Renal cortical epithelial cell (primary cell): ENCODE results near the gene HDAC9. TPM values are rescaled to one million over a fixed set of nuclear protein-coding genes. Genes with fewer than 3 reads are reported as not detected.

Source experiments
- DNase-seq: peaks from one replicate; pipeline ENCODE4 v3.0.0-alpha.2; 2011; ENCODE audit warnings: low read depth
- total RNA-seq: library from RNA; depleted of rRNA; stranded (reverse); fragments of >200 nt; gene quantifications from 2 replicates; pipeline ENCODE4 v1.2.3, GENCODE V29; 2014

HDAC9 gene
- total RNA-seq, 1 donor from 2014 or later = 41.8 TPM

DNA sequence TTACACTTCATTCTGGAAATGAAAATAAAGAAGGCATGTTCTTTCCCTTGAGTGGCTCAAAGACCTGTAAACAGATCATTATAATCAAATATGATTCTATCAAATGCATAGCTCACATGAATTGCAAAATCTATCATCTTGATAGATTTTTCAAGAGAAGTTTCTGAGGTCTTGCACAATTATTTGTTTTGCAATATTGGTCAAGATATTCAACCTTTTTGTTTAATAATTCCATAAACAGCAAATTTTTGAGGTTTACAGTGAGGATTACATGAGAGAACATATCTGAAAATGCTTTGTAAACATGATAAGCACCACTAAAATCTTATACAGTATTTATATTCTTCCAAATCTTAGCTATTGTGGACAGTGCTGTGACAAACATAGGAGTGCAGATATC, 160.8 kb downstream of the HDAC9 start:
- DNase-seq = no peak

DNA sequence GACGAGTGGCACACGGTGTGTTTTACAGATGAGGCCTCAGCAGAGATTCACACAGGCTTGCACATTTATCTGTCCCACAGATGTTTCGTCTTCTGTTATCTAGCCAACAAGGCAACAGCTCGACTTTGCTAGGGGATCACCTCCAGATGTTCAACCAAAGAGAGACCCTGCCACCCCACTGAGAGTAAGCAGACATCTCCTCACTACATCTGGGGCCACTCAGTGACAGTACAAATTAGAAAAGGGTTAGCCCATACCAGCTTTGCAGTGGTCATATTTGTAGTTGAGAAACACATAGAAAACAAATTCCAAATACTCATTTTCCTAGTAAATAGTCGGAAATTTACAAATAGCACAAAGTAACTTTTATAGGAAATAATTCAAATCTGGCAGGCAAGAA, 164.2 kb downstream of the HDAC9 start:
- DNase-seq = no peak

DNA sequence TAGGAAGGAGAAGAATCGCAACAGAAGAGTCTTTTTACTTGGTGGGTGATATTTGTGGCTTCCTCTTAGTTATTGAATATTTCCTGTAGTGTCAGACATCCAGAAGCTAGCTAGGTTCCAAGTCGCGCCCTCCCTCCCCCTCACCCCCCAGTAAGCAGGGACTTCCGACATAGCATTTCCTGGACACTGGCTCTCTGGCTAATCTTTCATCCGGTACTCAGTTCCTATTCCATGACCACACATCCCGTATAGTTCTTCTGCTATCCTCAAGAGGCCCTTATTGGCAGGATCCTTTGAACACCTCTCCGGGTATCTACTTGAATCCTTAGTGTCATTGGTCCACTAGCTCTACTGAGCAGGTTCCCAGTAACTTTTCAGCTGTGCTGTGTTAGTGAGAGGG, 167.8 kb downstream of the HDAC9 start:
- no peak for DNase-seq

DNA sequence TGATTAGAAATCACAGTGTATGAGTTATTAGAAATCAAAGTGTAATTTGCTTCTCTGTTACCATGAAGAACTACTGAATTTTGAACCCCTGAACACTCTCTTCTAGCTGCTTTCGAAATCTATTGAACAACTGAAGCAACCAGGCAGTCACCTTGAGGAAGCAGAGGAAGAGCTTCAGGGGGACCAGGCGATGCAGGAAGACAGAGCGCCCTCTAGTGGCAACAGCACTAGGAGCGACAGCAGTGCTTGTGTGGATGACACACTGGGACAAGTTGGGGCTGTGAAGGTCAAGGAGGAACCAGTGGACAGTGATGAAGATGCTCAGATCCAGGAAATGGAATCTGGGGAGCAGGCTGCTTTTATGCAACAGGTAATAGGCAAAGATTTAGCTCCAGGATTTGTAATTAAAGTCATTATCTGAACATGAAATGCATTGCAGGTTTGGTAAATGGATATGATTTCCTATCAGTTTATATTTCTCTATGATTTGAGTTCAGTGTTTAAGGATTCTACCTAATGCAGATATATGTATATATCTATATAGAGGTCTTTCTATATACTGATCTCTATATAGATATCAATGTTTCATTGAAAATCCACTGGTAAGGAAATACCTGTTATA, 170.7 kb downstream of the HDAC9 start:
- DNase-seq = peak; percentile 69

DNA sequence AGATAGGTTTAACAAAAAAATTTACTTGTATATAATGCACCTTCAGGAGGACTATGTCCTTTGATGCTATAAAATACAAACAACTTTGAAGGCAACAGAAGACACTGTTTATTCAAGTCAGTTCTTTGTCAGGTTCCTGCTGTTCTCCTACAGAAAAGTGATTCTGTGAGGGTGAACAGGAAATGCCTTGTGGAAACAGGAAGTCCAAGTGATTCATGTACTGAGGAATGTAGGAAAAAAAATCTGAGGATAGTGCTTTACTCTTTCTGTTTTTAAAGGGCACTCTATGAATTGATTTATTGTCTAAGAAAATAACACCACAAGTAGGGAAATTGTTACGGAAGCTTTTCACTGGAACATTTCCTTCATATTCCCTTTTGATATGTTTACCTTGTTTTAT, 171.9 kb downstream of the HDAC9 start:
- DNase-seq = peak; percentile 80

DNA sequence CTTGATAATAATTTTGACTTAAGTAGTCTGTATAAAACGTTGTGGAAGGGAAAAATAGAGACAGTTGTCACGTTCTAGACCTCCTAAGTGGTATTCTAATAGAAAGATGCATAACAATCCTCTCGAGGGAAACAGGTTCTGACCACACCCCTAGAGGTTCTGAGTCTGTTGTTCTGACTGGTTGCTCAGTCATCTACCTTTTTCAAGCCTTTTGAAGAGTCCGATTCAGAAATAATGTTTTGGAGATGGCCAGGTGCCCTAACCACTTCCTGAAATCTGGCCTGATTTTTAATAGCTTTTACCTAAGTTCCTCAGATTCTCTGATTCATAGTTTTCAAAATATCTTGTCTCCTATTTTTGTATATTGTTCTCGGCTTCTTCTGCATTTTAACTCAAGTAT, 175.6 kb downstream of the HDAC9 start:
- no peak for DNase-seq

DNA sequence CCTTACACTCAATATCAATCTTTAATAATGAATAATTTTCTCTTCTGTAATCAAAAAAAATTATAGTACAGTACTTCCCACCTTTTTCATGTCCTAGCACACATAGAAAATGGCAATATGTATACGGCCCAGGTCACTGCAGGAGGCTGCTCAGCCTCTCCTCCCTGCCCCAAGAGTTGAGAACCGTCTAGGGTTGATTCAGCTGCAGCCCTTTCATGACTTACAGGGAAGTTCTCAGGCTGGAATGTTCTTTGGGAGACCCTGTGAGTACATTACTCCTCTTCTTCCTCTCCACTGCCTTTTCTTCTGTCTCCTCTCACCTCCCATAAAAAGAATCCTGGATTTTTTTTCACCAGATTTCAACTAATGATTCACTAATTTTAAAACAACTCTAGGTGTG, 180.0 kb downstream of the HDAC9 start:
- DNase-seq = peak; percentile 57

DNA sequence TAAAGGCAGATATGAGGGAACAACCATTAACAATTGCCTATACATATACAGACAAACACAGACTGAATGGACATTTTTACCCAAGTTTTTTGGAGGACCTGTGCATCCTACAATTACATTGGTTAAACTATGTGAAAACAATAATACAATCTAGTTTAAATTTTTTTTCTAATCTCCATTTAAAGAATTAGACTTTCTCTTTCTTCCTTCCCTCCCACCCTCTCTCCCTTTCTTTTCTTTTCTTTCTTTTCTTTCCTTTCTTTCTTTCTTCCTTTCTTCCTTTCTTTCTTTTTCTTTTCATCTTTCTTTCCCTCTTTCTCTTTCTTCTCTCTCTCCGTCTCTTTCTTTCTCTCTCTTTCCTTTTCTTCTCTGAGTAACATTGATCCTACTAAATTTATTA, 183.7 kb downstream of the HDAC9 start:
- DNase-seq = no peak

DNA sequence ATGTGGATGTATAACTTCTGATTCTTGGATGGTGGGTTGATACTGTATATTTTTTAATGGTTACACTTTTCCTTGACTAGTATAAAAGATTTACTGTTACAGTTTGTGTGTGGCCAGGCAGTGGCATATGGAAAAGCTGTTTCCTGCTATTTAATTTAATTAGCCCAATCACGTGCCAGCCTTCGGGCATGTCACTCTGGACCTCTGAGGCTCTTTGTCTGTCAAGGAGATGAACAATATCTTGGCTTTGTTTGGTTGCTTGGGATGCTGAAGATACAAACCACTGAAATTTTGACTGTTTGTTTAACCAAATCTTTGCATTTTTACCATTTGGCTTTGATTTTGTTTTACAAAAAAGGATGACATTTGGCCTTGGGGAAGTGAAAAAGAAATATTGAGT, 185.0 kb downstream of the HDAC9 start:
- no peak for DNase-seq

DNA sequence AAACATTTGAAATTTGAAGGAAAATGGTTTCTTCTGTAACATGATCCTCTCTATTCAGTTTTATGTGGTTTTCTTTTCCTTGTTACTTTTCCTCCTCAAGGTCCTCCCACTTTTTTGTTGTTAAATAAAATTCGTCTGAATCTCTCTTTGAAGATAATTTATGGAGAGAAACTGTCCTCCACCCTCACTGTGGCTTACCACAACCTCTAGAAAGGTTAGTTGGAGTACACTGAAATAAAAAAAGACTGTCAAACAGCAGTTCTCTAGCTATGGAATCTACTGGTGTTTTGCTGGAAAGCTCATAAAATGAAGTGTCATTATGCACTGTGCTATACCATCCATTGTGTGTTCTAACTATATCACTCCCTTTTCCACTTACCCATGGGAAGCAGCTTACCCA, 189.4 kb downstream of the HDAC9 start:
- DNase-seq = peak; percentile 8

DNA sequence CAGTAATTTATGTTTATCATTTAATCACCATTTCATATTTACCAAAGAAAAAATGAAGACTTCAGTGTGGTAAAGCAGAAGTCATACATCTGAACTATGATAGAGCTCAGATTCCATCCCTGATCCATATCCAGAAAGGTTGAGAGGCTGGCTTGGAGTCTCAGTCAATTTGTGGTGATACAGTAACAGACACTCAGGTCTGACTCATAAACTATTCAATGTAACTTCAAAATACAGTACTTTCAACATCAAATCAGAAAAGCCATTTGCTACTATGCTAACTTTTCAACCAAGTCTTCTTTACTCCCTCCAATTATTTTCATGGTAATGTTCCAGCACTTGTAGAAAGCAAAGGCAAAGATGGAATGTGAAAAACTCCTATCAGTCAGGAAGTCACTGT, 190.4 kb downstream of the HDAC9 start:
- no peak for DNase-seq

DNA sequence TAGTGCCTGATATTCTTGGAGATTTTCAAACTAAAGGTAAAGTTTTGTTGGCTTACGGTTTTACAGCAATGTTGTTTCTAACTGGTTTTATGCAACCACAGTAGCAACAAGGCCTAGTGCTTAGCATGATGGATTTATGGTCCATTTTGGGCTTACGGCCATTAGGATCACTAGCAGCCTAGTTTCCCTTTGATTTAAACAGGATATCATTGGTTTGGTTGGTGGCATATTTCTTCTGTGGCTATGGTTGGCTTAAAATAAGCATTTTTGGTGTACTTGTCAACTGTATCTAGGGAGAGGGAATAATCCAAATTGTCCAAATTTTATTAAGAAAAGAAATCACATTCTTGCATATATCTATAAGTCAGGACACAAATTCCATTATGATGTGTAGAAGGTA, 194.0 kb downstream of the HDAC9 start:
- DNase-seq = no peak

DNA sequence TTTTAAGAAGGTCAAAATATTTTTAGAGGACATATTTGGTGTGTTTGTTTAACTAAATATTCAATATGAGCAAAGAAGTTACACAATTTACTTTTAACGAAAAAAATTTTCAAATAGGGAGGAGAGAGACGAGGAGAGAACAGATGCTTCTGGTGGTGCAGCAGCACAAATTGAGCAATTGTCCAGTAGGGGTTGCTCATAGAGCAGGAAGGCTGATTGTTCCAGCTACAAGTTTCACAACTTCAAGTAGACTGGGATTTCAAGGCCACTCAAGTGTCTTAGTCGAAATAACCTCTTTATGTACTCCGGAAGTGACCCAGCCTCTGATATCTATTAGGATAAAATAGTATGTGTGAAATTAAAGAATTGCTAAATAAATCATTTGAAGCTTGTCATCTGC, 197.9 kb downstream of the HDAC9 start:
- DNase-seq = peak; percentile 74

DNA sequence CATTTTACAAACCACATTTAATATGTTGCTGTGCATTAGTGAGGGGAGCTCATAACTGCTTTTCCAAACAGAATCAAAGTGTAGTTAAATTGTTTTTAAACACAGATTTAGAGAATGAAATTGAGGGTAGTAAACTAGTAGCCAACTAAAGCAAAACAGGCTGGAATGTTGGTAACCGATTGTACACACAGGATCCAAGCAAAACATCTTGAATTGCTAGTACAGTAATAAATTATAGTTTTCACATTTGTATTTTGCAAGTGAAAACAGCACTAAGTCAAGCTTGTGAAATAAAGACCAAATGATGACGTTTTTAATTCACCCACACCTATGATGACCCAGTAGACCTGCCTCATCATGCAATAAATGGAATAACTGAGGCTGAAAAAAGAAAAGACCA, 198.3 kb downstream of the HDAC9 start:
- DNase-seq = no peak

DNA sequence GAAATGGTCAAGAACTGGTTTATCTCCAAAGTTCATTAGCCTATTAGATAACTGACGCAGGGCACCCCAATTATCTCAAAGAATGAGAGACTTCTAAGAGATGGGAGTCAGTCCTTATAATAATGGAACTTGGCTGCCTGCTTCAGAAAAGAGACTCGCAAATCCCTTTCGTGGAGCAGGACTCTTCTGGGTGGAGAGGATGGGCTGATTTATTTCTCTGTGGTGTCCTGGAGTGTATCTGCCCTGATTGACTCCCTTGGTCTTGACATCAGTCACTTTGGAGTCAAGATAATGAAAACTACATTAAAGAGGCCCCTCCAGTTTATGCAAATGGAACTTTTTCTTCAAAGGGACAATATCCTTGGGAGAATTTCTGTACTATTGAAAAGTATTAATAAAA, 198.9 kb downstream of the HDAC9 start:
- DNase-seq = no peak

DNA sequence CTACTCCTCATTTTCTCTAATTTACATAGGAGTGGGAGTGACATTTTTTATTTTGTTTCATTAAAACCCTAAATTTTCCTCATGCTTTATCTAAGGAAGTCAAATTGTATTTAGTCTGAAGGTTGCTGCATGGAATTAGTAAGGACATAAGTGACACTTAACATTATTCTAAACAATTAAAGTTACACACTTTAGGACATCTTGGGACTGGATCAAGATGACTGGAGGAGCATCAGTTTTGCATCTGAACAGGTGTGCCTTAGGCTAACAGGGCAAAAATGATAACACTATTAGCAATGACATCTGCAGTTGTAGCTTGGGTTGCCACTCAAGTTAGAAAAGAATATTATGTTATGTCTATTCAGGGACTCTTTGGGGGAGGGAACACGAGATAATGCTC, 199.4 kb downstream of the HDAC9 start:
- no peak for DNase-seq

DNA sequence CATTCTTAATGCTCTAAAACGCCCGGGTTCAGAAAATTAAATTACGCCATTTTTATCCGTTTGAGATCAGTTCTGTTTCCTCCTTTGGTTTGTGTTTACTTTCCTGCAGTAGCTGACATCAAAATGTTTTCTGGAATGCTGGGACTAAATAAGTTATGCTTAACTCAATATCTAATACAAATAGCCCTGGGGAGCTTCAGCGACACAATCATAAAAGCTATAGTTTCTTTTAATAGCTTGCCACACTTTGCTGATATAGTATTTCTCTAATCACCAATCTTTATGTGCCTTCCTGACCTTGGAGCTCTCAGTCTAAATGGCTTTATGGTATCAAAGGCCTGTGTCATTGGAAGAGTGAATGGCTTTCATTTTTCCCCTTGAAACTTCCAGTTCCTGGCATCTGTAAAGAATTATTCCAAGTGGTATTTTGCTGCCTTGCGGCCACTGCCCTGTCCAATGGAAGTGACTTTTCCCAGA, 202.7 kb downstream of the HDAC9 start:
- DNase-seq = no peak

DNA sequence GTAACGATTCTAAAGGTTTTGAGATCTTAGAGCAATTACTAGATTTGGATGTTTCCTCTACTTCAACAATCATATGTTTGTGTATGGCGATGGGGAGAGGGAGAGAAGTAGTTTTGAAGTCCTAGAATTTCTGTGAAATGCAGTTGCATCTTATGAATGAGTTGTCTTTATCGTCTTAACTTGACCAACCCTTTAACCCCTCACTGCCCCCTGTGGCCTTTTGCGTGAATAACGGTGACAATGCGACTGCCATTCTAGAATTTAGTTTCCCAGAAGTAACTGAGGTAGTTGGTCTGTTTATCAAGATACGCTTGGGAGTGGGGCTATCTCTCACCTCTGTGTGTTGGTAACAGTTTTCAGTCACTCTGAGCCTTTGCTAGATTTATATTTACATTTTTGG, 204.6 kb downstream of the HDAC9 start:
- no peak for DNase-seq

DNA sequence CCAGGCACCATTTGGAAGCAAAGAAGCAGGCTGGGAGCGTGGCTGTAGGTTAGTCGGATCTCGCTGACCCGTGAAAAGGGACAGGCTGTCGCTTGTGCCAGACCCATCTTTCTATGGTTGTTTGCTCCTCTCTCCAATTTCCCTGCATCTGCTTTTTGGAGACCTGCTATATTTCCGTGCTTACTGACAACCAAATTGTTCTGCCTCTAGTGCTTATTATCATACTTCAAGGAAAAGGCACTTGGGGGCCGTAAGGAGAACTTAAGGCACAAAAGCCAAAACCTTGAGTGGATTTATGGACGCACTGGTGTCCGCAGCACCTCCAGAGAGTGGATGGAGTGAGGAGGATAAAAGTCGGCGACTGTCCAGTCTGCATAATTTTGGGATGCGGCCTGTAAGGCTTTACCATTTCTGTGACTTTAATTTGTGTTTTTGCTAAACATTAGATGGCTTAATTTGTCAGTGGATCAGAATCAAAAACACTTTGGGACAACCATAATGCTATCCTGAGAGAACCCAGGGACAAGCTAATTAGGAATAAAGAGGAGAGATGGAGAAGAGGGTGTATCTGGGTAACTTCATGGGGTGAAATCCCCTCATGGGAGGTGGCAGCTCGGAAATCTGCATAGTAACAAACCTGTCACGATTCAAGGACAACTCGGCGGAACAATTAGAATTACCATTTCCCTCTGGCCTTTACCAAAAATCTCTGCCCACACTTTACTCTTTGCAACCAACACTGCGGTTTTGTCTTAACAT, 206.7 kb downstream of the HDAC9 start:
- DNase-seq = no peak

DNA sequence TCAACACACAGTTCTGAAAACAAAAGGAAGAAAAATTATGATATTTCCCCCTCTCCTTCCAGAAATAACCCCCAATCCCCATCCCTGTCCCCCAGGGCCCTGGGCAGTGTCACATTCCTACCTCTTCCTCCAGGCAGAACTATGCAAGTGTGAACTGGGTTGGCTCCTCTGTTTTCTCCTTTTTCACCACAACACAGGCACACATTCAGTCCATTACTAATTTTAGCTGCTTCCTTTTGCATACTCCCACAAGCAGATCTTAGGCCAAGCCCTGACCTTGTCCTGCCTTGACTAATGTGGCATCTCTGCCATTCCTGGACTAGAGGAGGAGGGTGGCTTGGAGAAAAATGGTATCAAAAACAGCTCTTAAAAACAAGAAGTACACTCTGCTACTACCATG, 208.1 kb downstream of the HDAC9 start:
- DNase-seq = no peak

DNA sequence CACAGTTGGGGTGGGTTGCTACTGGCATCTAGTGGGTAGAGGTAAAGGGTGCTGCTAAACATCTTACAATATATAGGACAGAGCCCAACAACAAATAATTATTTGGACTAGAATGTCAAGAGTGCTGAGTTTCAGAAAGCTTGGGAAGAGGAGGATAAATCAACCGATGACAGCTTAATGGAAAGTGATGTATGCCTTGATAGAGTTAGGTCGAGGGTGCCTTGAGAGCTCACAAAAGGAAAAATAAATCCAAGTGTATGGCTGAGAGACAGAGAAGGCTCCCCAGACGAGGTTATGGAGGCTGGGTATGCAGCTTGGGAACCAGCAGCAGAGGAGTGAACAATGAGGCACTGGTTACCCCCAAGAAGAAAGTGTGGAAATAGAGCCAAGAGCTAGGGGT, 211.1 kb downstream of the HDAC9 start:
- DNase-seq = no peak

DNA sequence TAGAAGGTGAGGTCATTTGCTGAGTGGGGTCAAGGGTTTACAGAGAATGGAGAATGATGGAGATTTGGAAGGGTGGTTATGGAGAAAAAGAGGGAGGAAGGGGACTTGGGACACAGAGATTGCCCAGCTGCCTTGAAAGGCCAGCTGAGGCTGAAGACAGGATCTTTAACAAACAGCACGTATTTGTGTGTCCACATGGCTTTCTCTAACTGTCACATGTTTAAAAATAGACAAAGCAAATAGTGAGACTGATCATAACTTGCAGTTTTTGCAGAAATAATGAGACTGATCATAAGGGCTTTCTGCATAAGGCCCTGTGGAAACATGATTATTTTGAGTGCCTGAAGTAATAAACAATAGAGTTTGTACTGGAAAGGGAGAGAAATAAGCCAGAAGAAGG, 212.7 kb downstream of the HDAC9 start:
- no peak for DNase-seq

DNA sequence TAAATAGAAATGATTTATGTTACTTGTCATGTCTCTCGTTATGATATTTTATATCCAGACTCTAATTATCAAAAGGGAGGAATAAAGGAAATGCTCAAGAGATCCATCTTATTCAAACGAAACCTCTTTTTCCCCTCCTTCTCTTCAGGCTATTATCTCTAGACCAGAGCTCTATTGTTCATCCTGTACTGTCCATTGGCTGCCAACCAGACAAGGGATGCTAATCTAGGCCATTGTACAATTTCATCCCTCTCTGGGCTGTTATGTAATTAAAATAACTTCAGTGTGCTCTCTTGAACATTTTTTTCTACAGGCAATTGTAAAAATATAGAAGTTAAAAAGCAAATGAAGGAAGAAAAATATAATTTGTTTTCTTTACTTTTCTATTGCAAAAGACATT, 220.4 kb downstream of the HDAC9 start:
- DNase-seq = no peak

DNA sequence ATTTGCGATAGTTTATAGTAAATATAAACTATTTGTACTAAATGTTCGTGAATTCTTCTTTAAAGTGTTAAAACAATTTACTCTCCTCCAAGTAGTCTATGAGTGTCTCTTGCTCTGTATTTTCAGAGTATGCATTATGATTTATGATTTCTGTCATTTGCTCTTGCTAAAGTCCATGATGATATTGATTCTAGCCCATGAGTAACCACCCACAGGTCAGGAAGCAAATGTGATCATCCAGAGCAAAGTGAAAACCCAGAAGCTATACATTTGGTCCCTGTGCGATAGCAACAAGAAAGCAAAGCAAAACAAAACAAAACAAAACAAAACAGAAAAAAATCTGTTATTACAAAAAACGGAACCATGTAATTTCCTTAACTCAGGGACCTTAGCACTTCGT, 225.9 kb downstream of the HDAC9 start:
- no peak for DNase-seq
